ENCODE data around the gene FCGR1A. TPM values are rescaled to one million over a fixed set of nuclear protein-coding genes. Genes with fewer than 3 reads are reported as not detected.
A peak's percentile ranks its signal among the peaks of the same experiment; 100 is the strongest.
"Not testable (repeated sequence)": the region's sequence is repeated elsewhere in the genome, so short reads cannot be mapped to it uniquely, and the experiment has no call there.

The FCGR1A gene
- 1 to 10 TPM in 1 of 4 donors, under 1 TPM in 2, not detected in 1; 0.22 to 3.7 (median 0.76) TPM for total RNA-seq

DNA sequence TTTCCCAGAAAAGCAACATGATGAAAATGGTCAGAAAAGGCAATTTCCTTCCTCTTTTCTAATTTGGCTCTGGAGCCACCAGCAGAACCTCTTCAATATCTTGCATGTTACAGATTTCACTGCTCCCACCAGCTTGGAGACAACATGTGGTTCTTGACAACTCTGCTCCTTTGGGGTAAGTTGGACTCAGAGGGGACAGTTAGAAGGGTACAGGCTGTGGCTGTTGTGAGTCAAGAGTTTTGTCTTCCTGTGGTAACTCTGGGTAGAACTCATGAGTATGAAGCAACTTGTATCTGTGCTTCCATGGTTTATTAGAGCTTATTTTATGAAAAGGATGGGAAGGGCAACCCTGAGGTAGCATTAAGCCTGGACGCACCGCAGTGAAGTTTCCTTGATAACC is at the start of gene FCGR1A:
FCGR1A (plus strand) TSS at position 95 of the 400 bp plus-strand sequence; CDS start at position 145, 50 bp downstream.
- intact Hi-C loops (cut with DNase I); H3K4me1 ChIP-seq; H3K9me3 ChIP-seq; H3K4me3 ChIP-seq; H3K27me3 ChIP-seq; H3K36me3 ChIP-seq; DNase-seq; H3K27ac ChIP-seq: not testable (repeated sequence)
- WGBS, 2 donors, result no CpG with 5 or more reads among the region's 2 CpGs

DNA sequence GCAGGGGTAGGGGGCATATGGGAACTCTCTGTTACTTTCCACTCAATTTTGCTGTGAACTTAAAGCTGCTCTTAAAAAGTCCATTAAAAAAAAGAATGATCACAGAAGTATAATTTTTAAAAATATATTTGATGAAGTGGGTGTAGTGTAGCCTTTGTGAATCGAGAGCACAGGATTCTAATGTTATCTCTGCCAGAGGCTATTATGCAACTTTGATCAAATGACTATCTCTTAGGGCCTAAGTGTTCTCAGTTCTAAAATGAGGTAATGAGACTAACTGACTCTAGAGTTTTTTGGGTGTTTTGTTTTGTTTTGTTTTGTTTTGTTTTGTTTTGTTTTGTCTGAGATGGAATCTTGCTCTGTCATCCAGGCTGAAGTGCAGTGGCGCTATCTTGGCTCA is 49.7 kb upstream of the FCGR1A start:
- H3K9me3 ChIP-seq; H3K27ac ChIP-seq; H3K4me3 ChIP-seq; H3K27me3 ChIP-seq; H3K4me1 ChIP-seq; DNase-seq; intact Hi-C loops (cut with DNase I); H3K36me3 ChIP-seq: not testable (repeated sequence)
- no CpG with 5 or more reads among the region's 2 CpGs for WGBS, 2 donors

DNA sequence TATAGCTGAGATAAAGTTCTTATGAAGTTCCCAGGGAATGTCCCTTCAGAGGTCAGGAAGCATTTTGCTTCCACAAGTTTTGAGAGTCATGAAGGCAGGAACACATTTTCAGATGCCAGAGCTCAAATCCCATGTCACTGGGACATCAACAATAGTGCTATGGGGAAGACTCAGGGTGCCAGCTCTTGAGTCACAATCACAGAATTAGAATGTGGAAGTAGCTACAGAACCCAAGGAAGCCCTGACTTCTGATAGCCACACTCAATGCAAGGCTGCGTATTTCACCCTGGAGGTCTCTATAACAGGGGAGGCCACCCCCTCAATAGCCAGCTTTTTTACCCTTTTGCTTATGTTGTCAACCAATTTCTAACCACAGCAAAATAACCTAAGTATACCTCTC is 47.8 kb upstream of the FCGR1A start:
- intact Hi-C loops (cut with DNase I); H3K27ac ChIP-seq; H3K9me3 ChIP-seq; H3K36me3 ChIP-seq; H3K4me1 ChIP-seq; DNase-seq; H3K4me3 ChIP-seq; H3K27me3 ChIP-seq: not testable (repeated sequence)
- WGBS, 2 donors, result no CpG with 5 or more reads among the region's 1 CpG

DNA sequence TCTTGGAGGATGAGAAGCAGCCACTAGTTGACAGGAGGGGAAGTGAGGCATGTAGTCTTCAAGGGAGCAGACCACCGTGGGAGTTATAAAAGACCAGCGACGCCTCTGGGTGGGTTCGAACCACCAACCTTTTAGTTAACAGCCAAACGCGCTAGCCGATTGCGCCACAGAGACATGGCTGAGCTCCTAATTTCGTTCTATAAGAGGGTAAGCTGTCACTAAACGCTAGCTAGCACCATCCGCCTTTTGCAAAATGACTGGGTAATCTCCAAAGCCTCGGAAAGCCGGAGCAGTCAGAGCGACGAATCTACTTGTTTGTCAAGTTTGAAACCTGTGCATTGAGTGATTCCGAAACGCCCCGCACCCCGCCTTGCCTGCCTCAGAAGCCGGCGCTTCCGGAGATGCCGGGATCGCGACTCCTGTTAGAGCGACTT is 42.3 kb upstream of the FCGR1A start:
- H3K9me3 ChIP-seq; H3K27me3 ChIP-seq; intact Hi-C loops (cut with DNase I); H3K4me1 ChIP-seq; H3K36me3 ChIP-seq; DNase-seq: not testable (repeated sequence)
- H3K4me3 ChIP-seq, result peak overlapping the region in 1 of 4 donors; percentile 14
- peak overlapping the region in 1 of 4 donors; percentile 21 for H3K27ac ChIP-seq
- 6% methylated on average over 23 of the region's 26 CpGs; no CpG with 5 or more reads in 1 of the 2 donors for WGBS, 2 donors

DNA sequence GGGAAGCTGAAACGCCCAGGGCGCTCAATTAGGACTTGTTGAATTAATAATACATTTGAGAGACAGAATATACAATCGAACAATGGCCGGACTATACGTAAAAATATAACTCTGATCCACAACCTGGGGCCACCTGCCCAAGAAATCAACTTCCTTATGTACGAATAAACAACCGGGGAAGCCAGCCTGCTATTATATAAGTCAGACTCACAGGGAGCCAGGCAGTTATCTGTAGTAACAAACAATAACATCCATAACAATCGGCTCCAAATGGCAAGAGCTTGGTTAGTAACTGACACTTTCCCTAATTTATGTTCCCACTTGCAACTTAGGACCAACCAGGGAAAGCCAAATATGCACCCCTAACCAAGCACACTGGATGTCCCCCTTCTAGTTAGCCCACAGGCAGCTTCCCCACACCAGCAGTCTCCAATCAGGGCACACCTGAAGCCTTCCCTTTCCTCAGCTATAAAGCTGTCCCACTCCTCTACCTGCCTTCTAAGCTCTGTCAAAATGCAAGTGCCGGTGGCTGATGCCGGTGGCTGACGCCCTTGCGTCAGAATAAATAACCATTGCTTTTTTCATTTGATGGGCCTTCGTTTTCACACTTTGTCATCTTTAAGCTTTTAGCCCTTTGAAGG is 41.8 kb upstream of the FCGR1A start:
- H3K36me3 ChIP-seq; DNase-seq; H3K9me3 ChIP-seq; intact Hi-C loops (cut with DNase I); H3K4me1 ChIP-seq; H3K27me3 ChIP-seq: not testable (repeated sequence)
- Histone ChIP-seq H3K4me3 (peak overlapping the region in 1 of 4 donors; percentile 14), H3K27ac (peak overlapping the region in 1 of 4 donors; percentile 21)
- 42% methylated on average over 5 of the region's 13 CpGs; no CpG with 5 or more reads in 1 of the 2 donors for WGBS, 2 donors

DNA sequence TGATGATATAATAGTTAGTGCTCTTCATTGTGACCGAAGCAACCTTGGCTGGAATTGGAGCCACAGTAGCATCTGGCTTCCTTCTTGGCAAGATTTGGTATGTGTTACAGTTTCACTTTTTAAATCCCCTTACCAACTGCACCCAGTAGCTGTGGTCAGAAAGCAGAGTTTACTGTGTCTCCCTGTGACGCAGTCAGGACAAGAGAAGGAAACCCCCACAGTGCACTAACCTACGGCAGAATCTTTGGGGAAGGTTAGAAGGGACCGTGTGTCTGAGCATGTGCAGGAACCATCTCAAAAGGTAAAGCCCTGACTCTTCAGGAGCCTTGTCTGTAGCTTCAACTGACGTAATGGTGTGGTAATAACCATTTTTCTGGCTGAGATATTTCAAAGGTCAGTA is 40.6 kb upstream of the FCGR1A start:
- H3K4me1 ChIP-seq; DNase-seq; H3K4me3 ChIP-seq; intact Hi-C loops (cut with DNase I); H3K36me3 ChIP-seq; H3K9me3 ChIP-seq; H3K27ac ChIP-seq: not testable (repeated sequence)
- H3K27me3 ChIP-seq, result peaks cover 0 to 11% (median 0%) of the 10 kb centered on the region in 4 donors
- WGBS, 2 donors, result no CpG with 5 or more reads among the region's 5 CpGs

DNA sequence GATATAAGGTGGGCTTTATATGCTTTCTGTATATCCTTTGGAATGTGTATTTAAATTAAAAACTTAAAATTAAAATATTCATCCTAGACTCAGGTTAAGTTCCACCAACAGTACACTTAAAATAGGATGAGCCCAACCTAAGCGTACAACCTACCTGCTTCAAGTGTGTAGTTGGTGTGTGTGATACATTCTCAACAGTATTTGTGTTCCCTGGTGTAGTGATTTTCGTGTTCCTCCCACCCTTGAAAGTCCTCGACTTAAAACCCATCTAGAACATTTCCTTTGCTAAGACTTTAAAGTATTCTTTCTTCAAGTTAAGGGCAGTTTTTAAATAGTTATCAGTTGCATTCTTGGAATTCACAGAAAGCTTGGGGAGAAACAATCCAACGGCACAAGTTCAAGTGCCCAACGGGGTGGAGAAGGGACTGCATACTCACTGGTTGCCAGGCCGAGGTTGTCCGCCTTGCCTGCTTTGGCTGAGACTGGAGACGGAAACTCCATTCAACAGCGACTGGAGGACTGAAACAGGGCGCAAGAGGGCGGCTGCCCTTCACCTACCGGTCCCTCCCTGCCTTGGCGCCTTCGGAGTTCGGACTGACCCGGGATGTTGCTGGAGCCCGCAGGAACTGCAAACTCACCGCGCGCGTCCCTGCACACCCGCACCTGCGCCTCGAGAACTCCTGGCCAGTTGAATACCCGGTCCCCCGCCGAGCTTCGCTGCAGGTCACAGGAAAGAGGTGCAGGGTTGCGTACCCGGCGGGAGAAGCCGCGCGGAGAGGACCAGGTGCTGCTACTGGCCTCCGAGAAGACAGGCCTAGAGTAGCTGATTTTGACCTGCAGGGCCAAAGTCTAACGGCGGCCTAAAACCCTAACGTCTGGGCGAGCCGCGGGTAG is 35.8 kb upstream of the FCGR1A start:
- H3K4me1 ChIP-seq; H3K36me3 ChIP-seq; DNase-seq; H3K4me3 ChIP-seq; intact Hi-C loops (cut with DNase I); H3K9me3 ChIP-seq; H3K27ac ChIP-seq: not testable (repeated sequence)
- H3K27me3 ChIP-seq, result peaks cover 0 to 28% (median 0%) of the 10 kb centered on the region in 4 donors
- WGBS, 2 donors, result 70 to 75% methylated on average over 3 of the region's 41 CpGs

DNA sequence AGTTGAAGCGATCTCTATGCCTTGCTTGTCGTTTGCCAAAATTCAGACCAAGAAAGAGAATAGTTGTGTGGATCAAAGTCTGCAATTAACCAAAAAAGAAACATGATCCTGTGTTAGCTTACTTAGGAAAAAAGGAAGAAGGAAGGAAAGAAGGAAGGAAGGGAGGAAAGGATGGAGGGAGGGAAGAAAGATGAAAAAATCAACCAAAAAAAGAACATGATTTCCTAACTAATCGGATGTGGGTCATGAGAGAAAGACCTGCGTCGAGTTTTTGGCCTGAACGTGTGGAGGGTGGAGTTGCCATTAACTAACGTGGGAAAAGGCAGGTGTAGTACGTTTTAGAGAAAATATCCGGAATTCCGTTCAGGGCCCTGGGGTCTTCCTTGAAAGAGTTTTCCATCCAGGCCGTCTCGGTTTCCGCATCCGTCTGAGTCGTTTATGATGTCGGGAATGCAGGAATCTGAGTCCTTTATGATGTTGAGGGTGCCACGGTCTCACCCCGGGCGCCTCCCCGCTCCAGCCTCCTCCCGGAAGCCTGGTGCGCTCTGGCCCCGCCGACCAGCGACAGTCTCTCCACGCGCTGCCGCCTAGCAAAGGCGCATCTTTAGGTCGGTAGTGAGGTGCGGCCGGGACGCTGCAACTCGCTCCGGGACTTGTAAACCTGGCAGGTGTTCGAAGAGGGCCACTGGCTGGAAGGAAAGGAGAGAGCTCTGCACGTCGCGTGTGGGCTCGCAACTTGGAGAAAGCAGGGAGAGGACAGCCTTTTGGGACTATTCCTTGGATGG is 34.9 kb upstream of the FCGR1A start:
- peaks cover 0 to 28% (median 0%) of the 10 kb centered on the region in 4 donors for H3K27me3 ChIP-seq
- H3K9me3 ChIP-seq; H3K36me3 ChIP-seq; DNase-seq; intact Hi-C loops (cut with DNase I); H3K4me3 ChIP-seq; H3K4me1 ChIP-seq; H3K27ac ChIP-seq: not testable (repeated sequence)
- 4 to 11% methylated on average over 8 to 10 of the region's 40 CpGs for WGBS, 2 donors

DNA sequence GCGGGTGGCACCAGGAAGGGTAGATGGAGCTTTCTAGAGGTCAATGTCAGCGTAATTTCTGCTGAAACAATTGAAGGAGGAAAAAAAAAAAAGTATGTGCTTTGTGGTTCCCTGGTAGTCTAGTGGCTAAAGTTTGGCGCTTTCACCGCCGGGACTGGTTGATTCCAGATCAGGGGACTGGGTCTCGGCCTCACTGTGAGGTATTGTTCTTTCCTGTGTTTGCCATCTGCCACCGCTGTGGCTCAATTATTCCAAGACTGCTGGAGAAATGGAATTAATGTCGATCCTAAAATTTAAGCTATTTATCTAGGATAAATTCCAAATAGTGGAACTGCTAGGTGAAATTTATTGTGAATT is 34.4 kb upstream of the FCGR1A start:
- 29% methylated on average over 8 of the region's 8 CpGs; no CpG with 5 or more reads in 1 of the 2 donors for WGBS, 2 donors
- H3K27ac ChIP-seq; H3K4me1 ChIP-seq; intact Hi-C loops (cut with DNase I); DNase-seq; H3K4me3 ChIP-seq; H3K9me3 ChIP-seq; H3K36me3 ChIP-seq: not testable (repeated sequence)
- H3K27me3 ChIP-seq, result peaks cover 0 to 28% (median 0%) of the 10 kb centered on the region in 4 donors

DNA sequence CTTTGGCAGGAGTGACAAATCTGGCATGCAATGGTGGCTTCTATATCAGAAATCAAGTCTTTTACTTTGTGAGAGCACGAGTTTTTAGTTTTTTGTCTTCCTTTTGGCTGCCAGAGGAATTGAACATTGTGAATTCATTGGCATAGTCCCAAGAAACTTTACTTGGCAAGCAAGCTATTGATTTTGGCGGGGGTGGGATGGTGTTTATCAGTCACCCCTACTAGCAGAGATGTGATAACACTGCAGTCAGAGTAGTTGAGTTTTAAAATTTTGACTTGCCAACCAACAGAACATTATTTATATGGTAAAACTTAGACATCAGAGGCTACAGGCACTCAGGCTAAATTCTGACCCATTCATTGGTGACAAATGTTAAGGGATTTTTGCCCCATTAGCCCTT is 31.9 kb upstream of the FCGR1A start:
- H3K4me3 ChIP-seq; intact Hi-C loops (cut with DNase I); H3K4me1 ChIP-seq; DNase-seq; H3K27ac ChIP-seq; H3K9me3 ChIP-seq; H3K36me3 ChIP-seq: not testable (repeated sequence)
- WGBS, 2 donors, result 50 to 60% methylated on average over 1 of the region's 2 CpGs
- peaks cover 0 to 28% (median 0%) of the 10 kb centered on the region in 4 donors for H3K27me3 ChIP-seq

DNA sequence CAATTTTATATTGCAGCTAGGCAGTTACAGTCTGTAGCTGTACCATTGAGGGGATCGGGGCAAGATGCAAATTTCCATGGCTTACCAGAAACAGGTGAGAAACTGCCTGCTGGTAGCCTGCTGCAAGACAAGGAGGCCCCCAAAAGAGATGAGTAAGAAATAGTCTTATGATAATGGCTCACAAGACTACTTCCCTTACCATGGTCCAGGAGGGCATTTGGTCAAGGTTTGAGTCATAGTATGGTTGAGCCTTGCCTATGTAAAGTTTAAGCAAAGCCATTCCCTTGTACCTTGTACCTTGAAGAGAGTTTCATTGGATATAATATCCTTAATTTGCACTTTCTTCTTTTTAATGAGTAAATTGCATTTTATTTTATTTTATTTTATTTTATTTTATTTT is 30.3 kb upstream of the FCGR1A start:
- H3K4me1 ChIP-seq; intact Hi-C loops (cut with DNase I); H3K36me3 ChIP-seq; DNase-seq; H3K9me3 ChIP-seq; H3K27ac ChIP-seq; H3K4me3 ChIP-seq: not testable (repeated sequence)
- WGBS, 2 donors, result 83 to 100% methylated on average over 1 of the region's 1 CpG
- H3K27me3 ChIP-seq, result peaks cover 0 to 15% (median 0%) of the 10 kb centered on the region in 4 donors

DNA sequence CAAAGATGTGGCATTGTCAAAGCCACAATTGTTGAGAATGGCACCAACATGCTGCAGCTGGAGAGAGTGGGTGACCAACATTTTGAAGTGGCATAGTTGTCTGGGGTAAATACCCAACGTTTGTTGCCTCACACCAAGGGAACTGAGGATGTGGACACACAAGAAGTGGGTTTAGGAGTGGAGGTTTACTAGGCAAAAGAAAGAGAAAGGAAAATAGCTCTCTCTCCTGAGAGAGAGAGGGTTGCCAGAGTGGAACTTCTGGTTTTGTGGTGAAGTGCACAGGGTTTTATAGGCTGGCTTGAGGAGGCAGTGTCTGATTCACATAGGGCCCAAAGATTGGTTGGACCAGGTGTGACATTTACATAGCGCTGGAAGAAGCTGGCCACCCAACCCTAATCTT is 29.0 kb upstream of the FCGR1A start:
- H3K27ac ChIP-seq; DNase-seq; H3K4me3 ChIP-seq; intact Hi-C loops (cut with DNase I); H3K27me3 ChIP-seq; H3K4me1 ChIP-seq; H3K36me3 ChIP-seq; H3K9me3 ChIP-seq: not testable (repeated sequence)
- WGBS, 2 donors, result 22% methylated on average over 1 of the region's 2 CpGs; no CpG with 5 or more reads in 1 of the 2 donors
